NCI-H446 treated with DMSO at 0.1 percent for 48 hours (cell line): ENCODE measurements around the gene SLC47A2.
A peak's percentile ranks its signal among the peaks of the same experiment; 100 is the strongest.

Experiments
- DNase-seq: peaks from one replicate; lab custom pipeline; 2025; lab: John Stamatoyannopoulos, UW

SLC47A2 gene

DNA sequence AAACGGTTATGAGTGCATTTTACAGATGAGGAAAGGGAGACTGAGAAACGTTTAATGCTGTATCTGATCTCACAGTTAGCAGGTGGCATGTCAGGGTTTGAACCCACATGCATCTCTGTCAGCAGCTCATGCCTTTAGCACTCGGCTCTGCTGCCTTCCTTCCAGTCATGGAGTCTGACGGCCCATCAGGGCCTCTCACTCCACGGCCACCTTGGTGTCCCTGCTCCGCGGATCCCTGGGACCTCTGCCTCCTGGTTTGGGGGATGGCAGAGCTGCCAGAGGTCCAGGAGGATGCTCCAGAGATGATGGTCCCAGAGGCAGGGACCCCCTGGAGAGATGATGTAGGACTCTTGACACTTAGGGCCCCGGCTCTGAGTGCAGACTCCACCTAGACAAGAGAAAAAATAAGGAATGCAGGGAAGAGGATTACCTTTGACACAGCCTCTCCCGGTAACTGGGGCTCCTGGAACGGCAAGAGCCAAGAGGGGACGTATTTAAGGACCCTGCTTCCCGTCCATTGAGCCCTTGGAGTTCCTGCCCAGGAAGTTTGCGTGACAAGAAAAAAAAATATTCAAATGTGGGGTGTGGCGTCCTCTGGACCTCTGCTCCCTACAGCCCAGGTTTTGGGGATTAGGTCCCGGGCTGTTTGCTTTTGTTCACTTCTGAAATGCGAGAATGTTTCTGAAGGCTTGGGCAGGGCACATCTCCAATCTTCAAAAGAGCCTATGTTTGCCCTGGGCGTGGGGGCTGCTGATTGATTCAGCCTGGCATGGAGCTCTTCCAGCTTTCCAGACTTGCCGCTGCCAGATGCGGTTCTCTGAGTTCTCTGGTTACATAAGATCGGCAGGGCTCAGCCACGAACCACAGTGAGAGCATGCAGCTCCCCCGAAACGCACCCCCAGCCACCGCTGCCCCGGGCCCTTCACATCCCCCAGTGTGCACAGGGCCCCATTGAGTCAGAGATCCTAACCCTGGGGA, 31.7 kb upstream of the SLC47A2 start, which contains the start of gene ALDH3A1:
Gene ALDH3A1, minus strand, starts transcription at position 470 of the 978 bp plus-strand sequence. CDS start 3,169 bp downstream, outside the sequence.
- DNase-seq: peak; percentile 1

DNA sequence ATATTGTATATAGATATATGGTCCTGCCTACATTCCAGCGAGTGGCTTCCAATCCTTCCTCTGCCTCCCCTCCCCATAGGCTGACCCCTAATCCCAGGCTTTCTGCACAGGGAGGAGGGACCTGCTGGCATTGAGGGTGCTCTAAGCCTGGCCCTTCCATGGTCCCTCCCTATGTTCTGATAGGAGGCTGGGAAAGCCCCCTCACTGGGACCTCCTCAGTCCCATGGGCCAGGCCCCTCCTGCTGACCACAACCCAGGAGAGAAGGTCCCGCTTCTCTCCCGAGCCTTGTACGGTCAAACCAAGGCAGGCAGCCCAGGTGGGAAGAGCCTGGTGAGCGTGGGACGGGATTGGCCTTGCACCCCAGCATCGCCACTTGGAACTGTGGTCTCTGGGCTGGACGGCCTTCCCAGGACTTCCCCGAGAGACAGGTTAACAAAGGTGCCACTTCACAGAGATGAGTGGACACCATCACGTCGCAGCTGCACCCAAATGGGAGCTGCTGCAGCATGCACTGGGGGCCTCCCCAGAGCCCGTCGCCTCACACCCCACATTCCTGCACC, 30.9 kb upstream of the SLC47A2 start:
- DNase-seq: no peak

DNA sequence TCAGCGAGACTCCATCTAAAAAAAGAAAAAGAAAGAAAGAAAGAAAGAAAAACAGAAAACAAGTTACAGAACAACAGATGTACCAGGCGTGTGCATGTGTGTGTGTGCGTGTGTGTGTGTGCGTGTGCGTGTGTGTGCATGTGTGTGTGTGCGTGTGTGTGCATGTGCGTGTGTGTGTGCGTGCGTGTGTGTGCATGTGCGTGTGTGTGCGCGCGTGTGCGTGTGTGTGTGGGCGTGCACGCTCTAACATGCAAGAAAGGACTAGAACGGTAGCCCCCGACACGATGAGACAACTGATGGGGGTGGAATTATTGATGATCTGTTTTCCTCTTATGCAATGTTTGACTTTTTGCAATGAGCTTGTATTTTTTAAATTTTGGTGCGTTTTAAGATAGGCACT, 30.1 kb upstream of the SLC47A2 start:
- DNase-seq: no peak

DNA sequence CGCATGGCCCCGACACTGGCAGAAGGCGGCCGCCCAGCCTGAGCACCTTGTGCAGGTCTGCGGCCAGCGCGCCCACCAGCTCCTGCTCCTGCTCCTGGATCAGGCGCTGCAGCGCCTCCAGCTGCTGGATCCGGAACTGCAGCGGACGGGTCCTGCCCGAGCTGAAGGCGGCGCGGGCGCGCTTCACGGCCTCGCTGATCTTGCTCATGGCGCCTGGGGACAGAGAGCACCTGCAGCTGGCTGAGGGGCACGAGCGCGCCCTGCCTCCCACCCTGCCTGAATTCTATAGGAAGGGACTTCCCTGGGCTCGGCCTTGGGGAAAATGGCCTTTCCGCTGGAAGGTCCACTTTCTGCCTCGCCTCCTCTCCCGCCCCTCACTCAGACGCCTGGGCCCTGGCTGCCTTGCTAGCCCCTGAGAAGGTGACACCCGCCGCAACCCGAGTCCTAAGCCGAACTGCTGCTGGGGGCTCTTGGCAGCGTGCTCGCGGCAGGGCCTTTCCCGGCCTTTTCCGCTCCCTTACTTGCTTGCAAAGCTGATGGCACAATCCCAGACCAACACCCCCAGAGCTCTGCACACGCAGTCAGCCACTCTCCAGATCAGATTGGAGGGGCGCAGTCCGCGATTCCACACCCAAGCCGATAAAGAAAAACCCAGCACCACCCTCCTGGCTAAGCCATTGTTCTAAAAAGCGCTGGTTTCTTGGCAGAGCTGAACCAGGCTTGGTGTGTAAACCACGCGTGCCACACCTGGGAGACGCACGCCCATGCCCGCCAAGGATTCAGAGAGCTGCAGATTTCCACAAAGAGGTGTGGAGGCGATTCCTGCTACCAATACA, 28.8 kb upstream of the SLC47A2 start:
- DNase-seq: no peak

DNA sequence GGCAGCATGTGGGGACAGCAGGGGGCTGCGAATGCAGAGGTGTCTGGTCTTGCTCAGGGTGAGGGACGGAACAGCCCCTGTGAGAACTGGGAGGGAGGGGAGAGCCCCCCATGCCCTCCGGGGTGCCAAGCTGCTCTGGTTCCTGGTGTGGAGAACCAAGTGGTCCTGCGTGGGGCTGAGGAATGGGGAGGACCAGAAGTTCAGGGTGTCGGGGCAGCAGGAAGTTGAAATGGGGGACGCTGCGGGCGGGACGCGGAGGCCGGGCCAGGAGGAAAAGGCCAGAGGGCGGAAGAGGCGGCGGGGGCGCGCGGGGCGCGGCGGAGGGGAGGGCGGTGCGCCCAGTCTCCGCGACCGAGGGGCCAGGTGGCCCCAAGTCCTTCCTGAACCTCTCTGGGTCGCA, 28.1 kb upstream of the SLC47A2 start:
- DNase-seq: no peak

DNA sequence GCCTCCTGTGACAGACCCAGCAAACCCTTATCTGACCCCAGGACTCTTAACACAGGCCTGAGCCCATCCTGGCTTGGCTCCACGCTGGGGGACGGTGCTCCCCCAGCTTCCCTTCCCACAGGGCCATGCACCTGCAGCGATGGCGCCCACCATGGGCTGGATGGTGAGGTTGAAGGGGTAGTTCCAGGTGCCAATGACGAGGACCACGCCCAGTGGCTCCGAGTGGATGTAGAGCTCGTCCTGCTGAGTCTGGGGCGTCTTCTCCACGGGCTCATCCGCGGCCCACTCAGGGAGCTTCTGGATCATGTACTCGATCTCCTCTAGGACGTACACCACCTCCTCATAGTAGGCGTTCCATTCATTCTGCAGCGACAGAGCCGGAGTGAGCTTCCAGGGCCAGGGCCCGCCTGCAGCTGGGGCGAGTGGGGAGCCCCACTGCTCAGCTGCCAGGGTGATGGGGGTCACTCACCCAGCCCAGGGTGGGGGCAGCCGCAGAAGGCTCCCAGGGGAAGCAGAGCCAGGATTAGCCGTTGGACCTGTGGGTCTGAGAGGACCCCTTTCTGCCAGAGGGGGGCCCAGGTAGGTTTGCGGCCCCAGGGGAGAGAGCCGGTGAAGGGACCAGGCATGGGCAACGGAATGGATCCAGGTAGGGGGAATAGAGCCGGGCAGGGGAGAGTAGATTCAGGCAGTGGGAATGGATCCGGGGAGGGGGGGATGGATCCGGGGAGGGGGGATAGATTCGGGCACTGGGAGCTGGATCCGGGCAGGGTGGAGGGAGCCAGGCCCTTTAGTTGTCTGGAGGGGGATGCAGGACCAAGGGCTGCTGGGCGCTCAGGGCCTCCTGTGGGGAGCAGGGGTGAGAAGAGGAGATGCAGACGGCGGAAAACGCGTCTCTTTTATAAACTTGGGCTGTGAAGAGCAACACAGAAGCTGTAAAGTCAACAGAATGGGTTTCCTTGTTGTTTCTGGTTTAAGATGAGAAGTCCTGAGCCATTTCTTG, 27.0 kb upstream of the SLC47A2 start:
- no peak for DNase-seq

DNA sequence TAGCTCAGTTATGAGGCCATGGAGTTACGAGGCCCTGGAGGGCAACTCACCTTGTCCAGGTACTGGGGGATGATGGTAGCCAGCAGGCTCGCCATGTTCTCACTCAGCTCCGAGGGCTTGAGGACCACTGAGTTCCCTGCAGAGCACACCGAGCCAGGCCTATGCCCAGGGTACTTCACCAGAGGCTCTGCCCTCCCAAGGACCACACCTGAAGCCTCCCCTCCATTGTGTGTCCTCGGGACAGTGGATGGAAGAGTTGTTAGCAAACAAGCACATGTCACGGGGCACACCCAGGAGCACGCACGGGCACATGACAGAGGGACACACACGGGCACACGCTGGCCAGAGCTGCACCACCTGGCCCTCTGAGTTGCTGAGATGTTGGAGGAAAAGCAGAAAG, 26.1 kb upstream of the SLC47A2 start:
- no peak for DNase-seq

DNA sequence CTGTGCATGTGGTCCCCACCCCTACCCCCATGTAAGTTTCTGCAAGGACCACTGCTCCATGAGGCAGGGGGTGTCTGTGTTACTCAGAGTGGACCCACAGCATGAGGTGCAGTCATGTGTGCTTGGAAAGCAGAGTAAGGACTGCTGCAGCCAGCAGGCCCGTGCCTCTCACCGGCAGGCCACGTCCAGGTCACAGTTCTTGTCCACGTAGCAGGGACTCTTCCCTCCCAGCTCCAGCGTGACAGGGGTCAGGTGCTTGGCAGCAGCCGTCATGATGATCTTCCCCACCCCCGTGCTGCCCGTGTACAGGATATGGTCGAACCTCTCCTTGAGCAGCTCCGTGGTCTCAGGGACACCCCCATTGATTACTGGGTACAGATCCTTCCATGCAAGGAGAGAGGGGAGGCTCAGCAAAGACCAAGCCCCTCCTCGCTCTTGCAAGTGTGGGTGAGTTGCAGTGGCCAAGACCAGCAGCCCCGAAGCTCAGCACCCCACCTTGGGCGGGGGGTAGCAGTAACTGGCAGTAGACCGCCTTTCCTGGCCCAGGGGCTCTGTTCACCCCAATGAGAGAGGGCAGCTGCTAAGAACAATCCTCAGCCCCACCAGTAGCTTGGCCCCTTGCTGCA, 25.6 kb upstream of the SLC47A2 start:
- no peak for DNase-seq

DNA sequence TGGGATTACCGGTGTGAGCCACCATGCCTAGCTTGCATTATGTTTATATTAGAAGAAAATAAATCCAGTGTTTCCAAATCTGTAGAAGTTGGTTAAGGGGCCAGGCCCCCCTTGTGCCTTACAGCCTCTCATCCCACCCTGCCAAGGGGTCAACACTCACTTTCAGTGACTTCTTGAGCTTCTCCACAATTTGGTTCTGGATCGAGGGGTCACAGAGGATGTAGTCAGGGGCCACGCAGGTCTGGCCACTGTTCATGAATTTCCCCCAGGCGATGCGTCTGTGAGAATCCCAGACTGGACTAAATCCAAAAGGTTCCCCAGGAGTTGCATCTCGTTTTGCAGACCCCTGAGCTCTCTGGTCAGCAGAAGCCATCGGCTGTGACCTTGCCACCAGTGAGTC, 24.5 kb upstream of the SLC47A2 start:
- no peak for DNase-seq

DNA sequence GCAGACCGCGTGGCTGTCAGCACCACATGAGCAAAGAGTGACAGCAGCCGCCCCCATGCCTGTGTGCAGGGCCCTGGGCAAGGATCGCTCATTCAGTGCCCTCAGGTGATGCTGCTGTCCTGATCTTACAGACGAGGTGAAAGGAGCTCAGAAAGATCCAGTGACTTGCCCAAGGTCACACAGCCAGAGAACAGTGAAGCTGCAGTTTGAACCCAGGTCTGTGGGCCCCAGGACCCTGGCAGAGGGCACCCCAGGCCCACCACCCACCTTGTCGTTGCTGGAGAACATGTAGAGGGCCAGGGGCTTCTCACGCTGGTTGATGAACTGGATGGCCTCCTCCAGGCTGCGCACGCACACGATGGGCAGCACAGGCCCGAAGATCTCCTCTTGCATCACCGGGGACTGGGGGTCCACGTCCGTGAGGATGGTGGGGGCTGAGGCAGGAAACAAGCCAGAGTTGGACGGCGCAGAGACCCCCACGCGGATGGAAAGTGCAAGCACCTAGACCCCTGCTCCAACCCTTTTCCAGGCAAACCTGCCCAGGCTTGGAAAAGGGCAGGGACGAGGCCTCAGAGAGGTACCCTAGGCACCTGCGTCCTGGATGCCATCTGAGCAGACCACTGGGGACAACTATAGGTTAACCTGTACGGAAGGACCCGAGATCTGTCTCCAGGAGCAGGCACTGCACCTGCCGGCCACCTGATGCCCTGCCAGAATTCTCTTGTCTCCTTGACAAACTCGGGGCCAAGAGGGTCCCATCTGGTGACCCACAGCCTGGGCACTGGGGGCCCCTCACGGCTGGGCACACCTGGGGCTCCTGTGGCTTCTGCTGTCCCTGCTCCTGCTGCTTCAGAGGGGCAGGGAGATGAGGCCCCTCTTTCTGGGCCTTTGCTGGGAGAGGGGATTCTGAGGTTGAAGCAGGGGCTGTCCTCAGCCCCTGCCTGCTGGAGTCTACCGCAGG, 23.1 kb upstream of the SLC47A2 start:
- DNase-seq: no peak

DNA sequence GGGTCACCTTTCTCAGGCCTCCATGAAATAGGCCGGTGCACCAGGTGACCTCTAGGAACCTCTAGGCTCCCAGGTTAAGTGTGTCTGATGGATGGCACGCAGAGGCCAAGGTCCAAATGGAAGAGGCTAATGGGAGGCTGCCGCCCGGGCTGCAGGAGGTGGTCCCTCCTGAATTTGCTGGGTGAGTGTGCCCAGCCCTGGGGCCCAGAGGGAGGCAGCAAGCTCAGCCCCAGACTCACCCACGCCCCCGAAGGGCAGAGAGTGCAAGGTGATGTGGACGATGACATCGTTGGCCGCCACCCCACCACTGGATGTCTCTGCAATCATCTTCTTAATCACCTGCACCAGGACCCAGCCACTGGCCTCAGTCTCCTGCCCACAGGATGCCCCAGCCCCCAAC, 22.4 kb upstream of the SLC47A2 start:
- DNase-seq: no peak

DNA sequence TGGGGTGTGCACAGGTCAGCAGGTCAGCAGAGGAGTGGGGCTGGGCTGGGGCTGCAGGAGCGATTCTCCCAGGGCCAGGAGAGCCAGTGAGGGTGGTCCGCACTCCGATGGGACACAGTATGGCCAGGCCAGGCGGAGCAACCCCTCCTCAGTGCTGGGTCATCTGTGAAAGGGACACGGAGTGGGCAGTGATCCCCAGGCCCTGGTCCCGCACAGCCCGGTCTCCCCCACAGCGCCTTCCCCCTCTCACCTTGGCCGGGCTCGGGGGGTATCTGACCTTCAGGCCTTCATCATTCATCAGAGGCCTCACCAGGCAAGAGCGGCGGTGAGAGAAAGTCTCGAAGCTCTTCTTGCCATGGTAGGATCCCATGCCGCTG, 21.7 kb upstream of the SLC47A2 start:
- DNase-seq: no peak

DNA sequence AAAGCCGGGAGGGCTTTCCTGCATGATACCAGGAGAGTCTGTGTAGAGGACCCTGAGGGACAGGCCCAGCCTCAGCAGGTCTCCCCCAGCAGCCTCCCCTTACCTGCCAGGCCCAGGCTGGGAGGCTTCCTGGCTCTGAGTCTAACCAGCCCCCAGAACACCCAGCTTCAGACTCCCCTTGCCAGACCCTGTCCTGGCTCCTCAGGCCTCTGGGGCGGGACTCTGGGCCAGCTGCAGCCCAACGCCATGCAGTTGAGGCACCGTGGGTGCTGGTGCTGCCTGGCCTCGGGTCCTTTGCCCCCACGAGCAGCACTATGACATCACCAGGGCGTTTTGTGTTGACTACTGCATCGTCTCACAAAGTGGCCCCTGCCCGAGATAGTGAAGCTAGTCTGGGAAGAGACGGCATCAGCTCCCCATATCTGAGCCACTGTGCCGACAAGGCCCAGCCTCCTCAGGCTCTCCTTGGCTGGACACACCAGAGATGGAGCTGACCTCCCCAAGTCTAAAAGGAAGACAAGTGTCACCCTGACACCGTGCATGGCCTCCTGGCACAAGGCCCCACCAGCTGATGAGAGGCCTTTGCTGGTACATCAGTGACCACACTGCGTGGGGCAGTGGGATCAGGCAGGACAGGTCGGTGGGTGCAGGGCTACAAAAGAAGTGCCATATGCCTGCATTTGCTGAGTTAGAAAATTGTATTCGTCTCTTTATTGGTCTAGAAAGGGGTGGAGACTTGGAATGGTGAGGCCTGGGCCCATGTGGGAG, 21.1 kb upstream of the SLC47A2 start:
- DNase-seq: no peak

DNA sequence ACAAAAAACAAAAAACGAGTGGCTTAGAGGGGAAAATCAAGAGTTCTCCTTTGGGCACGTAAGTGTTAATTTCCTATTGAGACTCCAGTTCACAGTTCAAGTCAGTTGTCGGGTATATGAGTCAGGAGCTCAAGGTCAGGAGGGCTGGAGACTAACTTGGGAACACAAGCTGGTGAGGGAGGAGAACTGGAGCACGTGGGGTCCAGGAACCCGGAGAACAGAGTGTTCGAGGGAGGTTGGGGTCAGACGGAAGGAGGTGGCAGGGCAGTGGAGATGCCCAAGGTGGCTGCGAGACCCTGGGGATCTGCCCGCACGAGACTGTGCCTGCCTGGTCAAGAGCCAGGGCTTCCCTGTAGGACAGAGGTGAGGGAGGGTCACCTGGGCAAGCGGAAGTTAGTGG, 19.7 kb upstream of the SLC47A2 start:
- DNase-seq: no peak

DNA sequence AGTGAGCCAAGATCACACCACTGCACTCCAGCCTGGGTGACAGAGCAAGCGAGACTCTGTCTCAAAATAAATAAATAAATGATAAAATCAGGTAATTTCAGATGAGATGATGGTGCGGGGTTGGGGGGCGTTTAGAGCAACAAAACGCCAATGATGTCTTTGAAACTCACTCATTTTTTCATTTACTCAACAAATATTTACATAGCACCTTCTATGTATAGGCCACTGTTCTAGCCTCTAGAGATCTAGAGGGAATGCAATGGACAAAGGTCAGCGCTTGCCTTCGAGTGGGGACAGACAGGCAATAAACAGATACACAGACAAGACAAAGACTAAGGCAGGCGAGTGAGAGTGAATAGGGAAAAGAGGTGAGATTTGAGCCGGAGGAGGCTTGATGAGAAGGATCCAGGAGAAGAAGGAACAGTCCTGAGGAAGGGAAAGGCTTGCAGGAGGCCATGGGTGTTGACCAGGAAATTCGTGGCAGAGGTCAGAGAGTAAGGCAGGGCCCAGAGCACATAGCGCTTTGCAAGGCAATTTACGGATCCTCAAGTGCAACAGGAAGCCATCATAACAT, 17.7 kb upstream of the SLC47A2 start:
- DNase-seq: no peak

DNA sequence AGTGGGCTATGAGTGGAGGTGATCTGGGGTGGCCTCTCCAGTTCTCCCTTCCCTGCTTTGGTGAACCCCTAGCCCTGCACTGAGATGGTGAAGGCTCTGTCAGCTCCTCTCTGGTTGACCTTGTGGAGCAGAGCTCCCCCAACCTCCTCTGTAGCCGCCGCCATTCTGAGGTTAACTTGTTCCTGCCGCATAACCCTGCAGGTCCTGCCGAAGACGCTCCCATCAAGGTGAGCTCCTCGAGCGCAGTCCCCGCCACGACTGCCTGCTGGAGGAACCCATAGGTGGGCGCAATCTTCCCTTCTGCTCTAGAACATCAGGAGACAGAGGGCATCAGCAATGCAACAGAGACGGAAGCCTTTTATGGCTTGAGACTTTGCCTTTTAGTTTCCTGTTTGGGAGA, 15.2 kb upstream of the SLC47A2 start:
- no peak for DNase-seq

DNA sequence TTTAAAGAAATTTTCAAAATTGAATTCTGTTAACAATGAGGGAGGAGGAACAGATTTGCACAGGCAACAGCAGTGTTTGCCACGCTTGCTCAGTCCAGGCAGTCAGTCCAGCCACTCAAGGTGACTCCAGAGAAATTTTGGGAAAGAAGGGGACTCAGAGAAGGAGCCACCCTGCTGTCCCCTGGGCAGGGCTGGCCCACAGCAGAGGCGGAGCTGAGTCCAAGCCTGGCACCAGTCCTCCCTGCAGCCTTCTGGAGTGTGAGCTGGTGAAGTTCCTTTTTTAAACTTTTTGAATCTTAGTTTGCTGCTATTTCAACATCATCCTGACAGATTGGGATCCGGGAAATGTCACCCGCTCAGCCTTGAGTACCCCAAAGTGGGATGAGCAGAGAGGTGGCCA, 14.5 kb upstream of the SLC47A2 start:
- DNase-seq: no peak

DNA sequence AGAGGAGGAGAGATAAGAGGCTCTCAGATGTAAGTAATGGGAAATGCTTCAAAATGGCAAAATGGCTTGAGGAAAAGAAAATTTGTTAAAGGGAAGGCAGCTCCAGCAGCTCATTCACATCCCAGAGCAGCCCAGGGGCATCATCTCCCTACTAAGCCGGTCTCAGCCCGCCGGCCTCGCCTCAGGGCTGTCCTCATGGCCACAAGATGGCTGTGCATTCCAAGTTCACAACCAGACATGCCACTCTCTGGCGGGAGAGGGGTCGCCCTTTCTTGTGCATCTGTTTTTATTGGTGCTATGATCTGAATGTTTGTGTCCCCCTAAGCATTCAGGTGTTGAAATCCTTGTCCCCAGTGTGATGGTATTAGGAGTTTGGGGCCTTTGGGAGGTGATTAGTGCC, 13.5 kb upstream of the SLC47A2 start:
- DNase-seq: no peak

DNA sequence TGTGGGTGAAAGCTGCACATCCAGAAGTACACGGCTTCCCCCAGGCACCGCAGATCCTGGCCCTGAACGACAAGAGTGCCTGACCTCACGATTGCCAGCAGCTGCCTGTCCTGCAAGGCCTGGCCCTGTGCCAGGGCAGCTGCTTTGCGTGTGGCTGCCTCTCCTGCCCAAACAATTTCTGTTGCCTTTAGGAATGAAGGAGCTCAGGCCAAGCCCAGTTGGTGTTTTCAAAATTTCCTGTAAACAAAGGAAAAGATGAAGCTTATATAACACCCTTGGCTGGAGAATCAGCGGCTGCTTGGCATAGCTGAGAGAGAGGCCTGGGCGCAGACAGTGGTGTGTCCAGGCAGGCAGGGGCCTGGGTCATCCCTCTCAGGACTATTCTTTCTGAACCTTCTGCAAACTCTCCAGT, 11.7 kb upstream of the SLC47A2 start:
- DNase-seq: peak; percentile 28
